ENCODE data around the gene WFDC2. TPM values are rescaled to one million over a fixed set of nuclear protein-coding genes. Genes with fewer than 3 reads are reported as not detected.
A peak's percentile ranks its signal among the peaks of the same experiment; 100 is the strongest.

The WFDC2 gene
- total and polyA plus RNA-seq, 10 of the 15 experiments (the other 5 are each of a cell fraction or from before 2014, with no cell fraction given), result 0.13 TPM; not detected in 9

DNA sequence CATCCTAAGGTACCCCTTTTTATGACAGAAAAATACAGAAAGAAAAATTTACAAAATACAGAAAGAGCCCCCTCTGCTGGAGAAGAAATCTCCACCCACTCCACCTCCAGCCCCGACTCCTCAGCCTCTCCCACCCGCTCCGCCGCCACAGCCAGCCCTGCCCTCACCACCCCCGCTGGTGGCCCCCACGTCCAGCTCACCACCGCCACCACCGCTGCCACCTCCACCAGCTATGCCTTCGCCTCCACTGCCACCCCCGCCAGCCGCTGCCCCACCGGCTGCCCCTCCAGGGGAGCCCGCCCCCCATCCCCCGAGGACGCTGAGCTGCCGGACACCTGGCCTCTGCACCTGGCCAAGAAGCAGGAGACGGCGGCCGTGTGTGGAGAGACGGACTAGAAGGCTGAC is 17.7 kb downstream of the WFDC2 start:
- ChIA-PET CTCF (no interaction called here), SMC1A (ENCODE audit: uncharacterized antibody, unreplicated experiment) (no interaction called here), RAD21 (ENCODE audit: unreplicated experiment) (no interaction called here), POLR2A (no interaction called here)
- Histone ChIP-seq H3K4me1 (ENCODE audit: control insufficient read depth, insufficient read depth, low read length) (no peaks in the 10 kb centered on the region), H3K9ac (ENCODE audit: control insufficient read depth, insufficient read depth, low read length) (no peak overlapping the region), H3K36me3 (ENCODE audit: control insufficient read depth in 2 of 2, insufficient read depth in 2 of 2, low read length in 1 of 2) (no peaks in the 10 kb centered on the region), H3K9me3 (replicated peaks; ENCODE audit: control insufficient read depth, insufficient read depth, low read length) (no peaks in the 10 kb centered on the region), H3K4me2 (ENCODE audit: control insufficient read depth, insufficient read depth) (no peak overlapping the region), H3K27ac (ENCODE audit: control insufficient read depth, insufficient read depth) (no peak overlapping the region), H2AFZ (ENCODE audit: control insufficient read depth, low read depth, low read length) (no peak overlapping the region), H4K20me1 (ENCODE audit: control insufficient read depth, insufficient read depth) (no peaks in the 10 kb centered on the region), H3K4me3 (no peak overlapping the region), H3K27me3 (replicated peaks in 1 of 2; ENCODE audit: control insufficient read depth in 2 of 2, insufficient read depth in 2 of 2, low read length in 1 of 2) (peaks cover 0 to 2% of the 10 kb centered on the region in 2 experiments; a peak in 2 of 4 replicates), H3K79me2 (ENCODE audit: control insufficient read depth, insufficient read depth, low read length) (no peaks in the 10 kb centered on the region)
- TF ChIP-seq, protein P1, sequence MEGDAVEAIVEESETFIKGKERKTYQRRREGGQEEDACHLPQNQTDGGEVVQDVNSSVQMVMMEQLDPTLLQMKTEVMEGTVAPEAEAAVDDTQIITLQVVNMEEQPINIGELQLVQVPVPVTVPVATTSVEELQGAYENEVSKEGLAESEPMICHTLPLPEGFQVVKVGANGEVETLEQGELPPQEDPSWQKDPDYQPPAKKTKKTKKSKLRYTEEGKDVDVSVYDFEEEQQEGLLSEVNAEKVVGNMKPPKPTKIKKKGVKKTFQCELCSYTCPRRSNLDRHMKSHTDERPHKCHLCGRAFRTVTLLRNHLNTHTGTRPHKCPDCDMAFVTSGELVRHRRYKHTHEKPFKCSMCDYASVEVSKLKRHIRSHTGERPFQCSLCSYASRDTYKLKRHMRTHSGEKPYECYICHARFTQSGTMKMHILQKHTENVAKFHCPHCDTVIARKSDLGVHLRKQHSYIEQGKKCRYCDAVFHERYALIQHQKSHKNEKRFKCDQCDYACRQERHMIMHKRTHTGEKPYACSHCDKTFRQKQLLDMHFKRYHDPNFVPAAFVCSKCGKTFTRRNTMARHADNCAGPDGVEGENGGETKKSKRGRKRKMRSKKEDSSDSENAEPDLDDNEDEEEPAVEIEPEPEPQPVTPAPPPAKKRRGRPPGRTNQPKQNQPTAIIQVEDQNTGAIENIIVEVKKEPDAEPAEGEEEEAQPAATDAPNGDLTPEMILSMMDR (IDR thresholded peaks at IDR 0.05 in 2 of 3, conservative IDR thresholded peaks at IDR 0.05 in 1 of 3; ENCODE audit: control insufficient read depth in 2 of 3, extremely low read depth in 1 of 3, insufficient read depth in 1 of 3, low read depth in 3 of 3, low read length in 3 of 3), result 0 out of 6 replicates have a peak, but pooled peaks of 2 of the 3 experiments have one; percentile 7 to 11
- TF ChIP-seq ZZZ3 (IDR thresholded peaks at IDR 0.05; ENCODE audit: control insufficient read depth, insufficient read length, low read depth) (no peak), MXI1 (IDR thresholded peaks at IDR 0.05; ENCODE audit: low read depth, low read length) (no peak), CREM (IDR thresholded peaks at IDR 0.05; ENCODE audit: low read depth) (no peak)
- FAIRE-seq (no peak), ATAC-seq (peak; percentile 45; the same call in 2 of the 3 replicates), DNase-seq (ENCODE audit: low read depth, low spot score) (no peak)
- BruUV-seq (replicated peaks), result no TSS peak
- intact Hi-C loops (cut with micrococcal nuclease; ENCODE audit: unreplicated experiment), result no loop called here
- in situ Hi-C loops (cut with MboI), result no loop called here
- 21% methylated on average over 18 of the region's 20 CpGs for WGBS (ENCODE audit: insufficient coverage, insufficient replicate concordance, low lambda C conversion rate, missing lambda C conversion rate)

- SMC1A ChIA-PET (ENCODE audit: uncharacterized antibody, unreplicated experiment), result no interaction called here
- no TSS peak for BruUV-seq (replicated peaks)
- intact Hi-C loops (cut with micrococcal nuclease; ENCODE audit: unreplicated experiment), result no loop called here
- no peak overlapping the region for H2AFZ ChIP-seq (ENCODE audit: control insufficient read depth, low read depth, low read length)
- no peaks in the 10 kb centered on the region for H3K4me1 ChIP-seq (ENCODE audit: control insufficient read depth, insufficient read depth, low read length)
- H4K20me1 ChIP-seq (ENCODE audit: control insufficient read depth, insufficient read depth), result no peaks in the 10 kb centered on the region
- H3K79me2 ChIP-seq (ENCODE audit: control insufficient read depth, insufficient read depth, low read length), result no peaks in the 10 kb centered on the region
- H3K4me3 ChIP-seq, result no peak overlapping the region
- H3K4me2 ChIP-seq (ENCODE audit: control insufficient read depth, insufficient read depth), result no peak overlapping the region
- RAD21 ChIA-PET (ENCODE audit: unreplicated experiment), result no interaction called here
- CTCF ChIA-PET, result no interaction called here
- peaks cover 0 to 2% of the 10 kb centered on the region in 2 experiments; a peak in 2 of 4 replicates for H3K27me3 ChIP-seq (replicated peaks in 1 of 2; ENCODE audit: control insufficient read depth in 2 of 2, insufficient read depth in 2 of 2, low read length in 1 of 2)
- DNase-seq (ENCODE audit: low read depth, low spot score), result no peak
- H3K9ac ChIP-seq (ENCODE audit: control insufficient read depth, insufficient read depth, low read length), result no peak overlapping the region
- H3K9me3 ChIP-seq (replicated peaks; ENCODE audit: control insufficient read depth, insufficient read depth, low read length), result no peaks in the 10 kb centered on the region
- no peak overlapping the region for H3K27ac ChIP-seq (ENCODE audit: control insufficient read depth, insufficient read depth)
- no peaks in the 10 kb centered on the region for H3K36me3 ChIP-seq (ENCODE audit: control insufficient read depth in 2 of 2, insufficient read depth in 2 of 2, low read length in 1 of 2)
- ATAC-seq, result no peak
- in situ Hi-C loops (cut with MboI), result no loop called here
- POLR2A ChIA-PET, result no interaction called here
- 5% methylated on average over 1 of the region's 1 CpG for WGBS (ENCODE audit: insufficient coverage, insufficient replicate concordance, low lambda C conversion rate, missing lambda C conversion rate)
- no peak for FAIRE-seq
- TF ChIP-seq SMAD1 (IDR thresholded peaks at IDR 0.05; ENCODE audit: low read depth, partially characterized antibody) (no peak), CUX1 (IDR thresholded peaks at IDR 0.05; ENCODE audit: insufficient replicate concordance, low read depth, low read length) (no peak), MLLT1 (IDR thresholded peaks at IDR 0.05) (no peak), NFYB (IDR thresholded peaks at IDR 0.05; ENCODE audit: insufficient read depth, low read depth, low read length) (no peak)
These were observed 19.6 kb downstream of the WFDC2 start for GRCh38 chr20:45489083-45489531.
